ENCODE measurements around the gene HSPA12A. TPM values are rescaled to one million over a fixed set of nuclear protein-coding genes. Genes with fewer than 3 reads are reported as not detected.

The HSPA12A gene
- total and polyA plus RNA-seq, 4 donors, result 2.0 to 9.8 (median 5.0) TPM

DNA sequence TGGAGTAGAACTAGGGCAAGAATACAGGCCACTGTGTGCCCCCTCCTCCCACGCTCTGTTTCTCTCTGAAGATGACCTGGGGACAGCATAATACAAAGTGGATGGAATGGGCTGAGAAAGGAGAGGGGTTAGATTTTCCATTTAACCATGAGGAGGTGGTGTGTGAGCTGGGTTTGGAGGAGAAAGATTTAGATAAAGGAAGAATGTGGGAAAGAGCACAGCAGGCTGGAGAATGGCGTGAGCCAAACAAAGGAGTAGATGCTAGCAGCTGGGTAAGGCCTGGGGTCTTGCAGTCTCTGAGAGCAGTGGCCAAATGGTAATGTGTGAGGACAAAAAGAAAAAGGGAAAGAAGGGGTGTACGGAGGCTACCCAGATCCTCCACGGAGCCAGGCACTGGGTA is 113.0 kb downstream of the HSPA12A start:
- WGBS, 2 donors, result 78 to 82% methylated on average over 4 of the region's 4 CpGs

DNA sequence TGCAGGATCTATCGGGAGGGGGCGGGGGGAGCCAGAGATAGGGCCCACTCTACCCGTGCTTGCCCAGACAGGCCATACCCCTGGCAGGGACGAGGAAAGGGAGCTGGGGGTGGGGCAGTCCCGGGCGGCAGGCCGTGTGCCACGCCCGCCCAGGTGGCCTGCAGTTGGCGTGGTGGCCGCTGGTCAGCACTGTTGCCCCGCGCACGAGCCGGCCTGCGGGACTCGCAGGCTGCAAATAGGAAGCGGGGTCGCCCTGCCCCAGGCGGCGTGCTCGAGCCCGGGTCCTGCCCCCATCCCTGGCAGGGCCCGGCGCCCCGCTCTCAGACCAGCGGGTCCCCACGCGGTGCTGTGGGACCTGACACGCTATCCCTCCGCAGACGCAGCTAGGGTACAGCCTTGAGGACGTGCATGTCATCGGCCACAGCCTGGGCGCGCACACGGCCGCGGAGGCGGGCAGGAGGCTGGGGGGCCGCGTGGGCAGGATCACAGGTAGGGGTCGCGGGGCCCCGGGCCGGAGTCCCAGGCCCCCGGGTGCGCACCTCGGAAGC is 114.9 kb downstream of the HSPA12A start:
- Histone ChIP-seq H3K4me1 (ENCODE audit: control insufficient read depth in 5 of 5, insufficient read depth in 5 of 5, low read length in 5 of 5) (peaks cover 0 to 3% (median 0%) of the 10 kb centered on the region in 5 donors), H3K9me3 (ENCODE audit: control insufficient read depth in 4 of 4, insufficient read depth in 3 of 4, low read length in 3 of 4) (peaks cover 0 to 2% (median 0%) of the 10 kb centered on the region in 4 donors), H3K4me3 (no peak overlapping the region), H3K36me3 (ENCODE audit: control insufficient read depth in 4 of 4, insufficient read depth in 4 of 4, low read length in 4 of 4) (no peaks in the 10 kb centered on the region), H3K9ac (ENCODE audit: insufficient read depth in 1 of 2, low read length in 2 of 2) (no peak overlapping the region), H3K27me3 (ENCODE audit: control insufficient read depth in 3 of 3, insufficient read depth in 3 of 3, low read length in 2 of 3) (peaks cover 4 to 13% (median 4%) of the 10 kb centered on the region in 3 donors), H3K27ac (ENCODE audit: low read depth in 1 of 2, low read length in 1 of 2) (no peak overlapping the region)
- DNase-seq (peak; percentile 23 to 50 (median 43)), ATAC-seq (ENCODE audit: insufficient read depth, low FRiP score) (no peak)
- TF ChIP-seq, protein P1, sequence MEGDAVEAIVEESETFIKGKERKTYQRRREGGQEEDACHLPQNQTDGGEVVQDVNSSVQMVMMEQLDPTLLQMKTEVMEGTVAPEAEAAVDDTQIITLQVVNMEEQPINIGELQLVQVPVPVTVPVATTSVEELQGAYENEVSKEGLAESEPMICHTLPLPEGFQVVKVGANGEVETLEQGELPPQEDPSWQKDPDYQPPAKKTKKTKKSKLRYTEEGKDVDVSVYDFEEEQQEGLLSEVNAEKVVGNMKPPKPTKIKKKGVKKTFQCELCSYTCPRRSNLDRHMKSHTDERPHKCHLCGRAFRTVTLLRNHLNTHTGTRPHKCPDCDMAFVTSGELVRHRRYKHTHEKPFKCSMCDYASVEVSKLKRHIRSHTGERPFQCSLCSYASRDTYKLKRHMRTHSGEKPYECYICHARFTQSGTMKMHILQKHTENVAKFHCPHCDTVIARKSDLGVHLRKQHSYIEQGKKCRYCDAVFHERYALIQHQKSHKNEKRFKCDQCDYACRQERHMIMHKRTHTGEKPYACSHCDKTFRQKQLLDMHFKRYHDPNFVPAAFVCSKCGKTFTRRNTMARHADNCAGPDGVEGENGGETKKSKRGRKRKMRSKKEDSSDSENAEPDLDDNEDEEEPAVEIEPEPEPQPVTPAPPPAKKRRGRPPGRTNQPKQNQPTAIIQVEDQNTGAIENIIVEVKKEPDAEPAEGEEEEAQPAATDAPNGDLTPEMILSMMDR (IDR thresholded peaks at IDR 0.05; ENCODE audit: control extremely low read depth, extremely low read depth), result no peak
- 5% methylated on average over 41 to 49 of the region's 49 CpGs for WGBS, 2 donors

More for the DNA sequence above, 113.0 kb downstream of the HSPA12A start:
- H3K4me1 ChIP-seq (ENCODE audit: control insufficient read depth in 5 of 5, insufficient read depth in 5 of 5, low read length in 5 of 5), result peaks cover 0 to 3% (median 0%) of the 10 kb centered on the region in 5 donors
- no peak overlapping the region for H3K27ac ChIP-seq (ENCODE audit: low read depth in 1 of 2, low read length in 1 of 2)
- H3K36me3 ChIP-seq (ENCODE audit: control insufficient read depth in 4 of 4, insufficient read depth in 4 of 4, low read length in 4 of 4), result no peaks in the 10 kb centered on the region
- DNase-seq (peak in 1 of 3 donors; percentile 3), ATAC-seq (ENCODE audit: insufficient read depth, low FRiP score) (no peak)
- peaks cover 4 to 13% (median 4%) of the 10 kb centered on the region in 3 donors for H3K27me3 ChIP-seq (ENCODE audit: control insufficient read depth in 3 of 3, insufficient read depth in 3 of 3, low read length in 2 of 3)
- H3K9ac ChIP-seq (ENCODE audit: insufficient read depth in 1 of 2, low read length in 2 of 2), result no peak overlapping the region
- TF ChIP-seq, protein P1 (IDR thresholded peaks at IDR 0.05; ENCODE audit: control extremely low read depth, extremely low read depth), result no peak
- H3K4me3 ChIP-seq, result no peak overlapping the region
- H3K9me3 ChIP-seq (ENCODE audit: control insufficient read depth in 4 of 4, insufficient read depth in 3 of 4, low read length in 3 of 4), result peaks cover 0 to 2% (median 0%) of the 10 kb centered on the region in 4 donors

DNA sequence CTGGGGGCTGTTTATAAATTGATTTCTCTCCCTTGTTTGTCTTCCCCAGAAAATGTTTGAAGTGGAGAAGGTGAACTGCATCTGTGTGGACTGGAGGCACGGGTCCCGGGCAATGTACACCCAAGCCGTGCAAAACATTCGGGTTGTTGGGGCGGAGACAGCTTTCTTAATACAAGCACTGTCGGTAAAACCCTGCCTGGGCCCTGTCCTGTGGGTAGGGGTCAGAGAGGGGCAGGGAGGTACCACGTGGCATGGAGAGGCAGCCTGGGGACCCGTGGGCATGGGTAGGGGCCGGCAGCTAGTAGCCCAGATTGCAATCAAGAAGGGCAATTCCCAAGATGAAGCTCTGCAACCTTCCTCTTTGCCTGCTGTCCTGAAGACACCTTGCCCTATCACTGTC is 115.6 kb downstream of the HSPA12A start:
- no peak for DNase-seq
- H3K36me3 ChIP-seq (ENCODE audit: control insufficient read depth in 4 of 4, insufficient read depth in 4 of 4, low read length in 4 of 4), result no peaks in the 10 kb centered on the region
- H3K27ac ChIP-seq (ENCODE audit: low read depth in 1 of 2, low read length in 1 of 2), result no peak overlapping the region
- no peak overlapping the region for H3K9ac ChIP-seq (ENCODE audit: insufficient read depth in 1 of 2, low read length in 2 of 2)
- WGBS, 2 donors, result 70 to 75% methylated on average over 9 of the region's 9 CpGs
- H3K4me1 ChIP-seq (ENCODE audit: control insufficient read depth in 5 of 5, insufficient read depth in 5 of 5, low read length in 5 of 5), result peaks cover 0 to 3% (median 0%) of the 10 kb centered on the region in 5 donors
- H3K27me3 ChIP-seq (ENCODE audit: control insufficient read depth in 3 of 3, insufficient read depth in 3 of 3, low read length in 2 of 3), result peaks cover 4 to 13% (median 4%) of the 10 kb centered on the region in 3 donors
- TF ChIP-seq, protein P1 (IDR thresholded peaks at IDR 0.05; ENCODE audit: control extremely low read depth, extremely low read depth), result no peak
- H3K9me3 ChIP-seq (ENCODE audit: control insufficient read depth in 4 of 4, insufficient read depth in 3 of 4, low read length in 3 of 4), result peaks cover 0 to 2% (median 0%) of the 10 kb centered on the region in 4 donors
- no peak overlapping the region for H3K4me3 ChIP-seq
- no peak for ATAC-seq (ENCODE audit: insufficient read depth, low FRiP score)
